GM12892 (cell line): ENCODE results near the gene SNORC.

Experiments
- POLR2A ChIP-seq: IDR thresholded peaks from 2 replicates; pipeline ENCODE4 v1.6.1; 2011; ENCODE audit warnings: low read depth, low read length, control low read depth
- POLR2AphosphoS5 ChIP-seq: IDR thresholded peaks from 2 replicates; pipeline ENCODE4 v1.6.1; 2011; ENCODE audit warnings: low read depth, low read length, control low read depth

GRCh38 chr2:232890896-232891601, 21.0 kb downstream of the SNORC start:
- TF ChIP-seq POLR2A = no peak
- TF ChIP-seq POLR2AphosphoS5 = no peak
